ENCODE measurements around the gene GPC3. TPM values are rescaled to one million over a fixed set of nuclear protein-coding genes. Genes with fewer than 3 reads are reported as not detected.

GPC3 gene
- total RNA-seq, 4 donors from 2014 or later: 1.4 to 5.8 (median 2.7) TPM

DNA sequence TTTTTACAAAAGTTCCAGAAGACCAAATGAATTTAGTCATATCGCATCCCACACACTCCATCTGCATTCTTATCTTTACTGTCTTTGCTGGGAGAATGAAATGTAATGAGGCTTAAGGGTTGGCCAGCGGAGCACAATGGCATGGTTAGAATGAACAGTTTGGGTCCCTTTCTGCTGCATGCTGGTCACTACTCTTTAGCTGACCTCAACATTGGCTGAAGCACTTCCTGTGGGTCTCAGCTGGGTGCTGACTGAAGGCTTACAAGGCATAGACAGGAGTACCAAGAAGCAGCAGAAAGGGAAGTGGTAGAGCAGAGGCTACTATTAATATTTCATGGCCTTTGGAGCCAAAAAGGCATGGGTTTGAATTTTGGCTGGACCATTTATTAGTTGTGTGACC, 410.7 kb downstream of the GPC3 start:
- no peaks in the 10 kb centered on the region for H3K9me3 ChIP-seq
- no peak overlapping the region for H3K4me3 ChIP-seq
- DNase-seq (no peak), ATAC-seq (no peak)
- intact Hi-C loops (cut with DNase I; ENCODE audit: low total_unique reads) (no loop called here), in situ Hi-C loops (cut with MboI; ENCODE audit: low sequenced_read_pairs in 4 of 4) (no loop called here)
- H3K27me3 ChIP-seq: no peaks in the 10 kb centered on the region
- H3K27ac ChIP-seq: no peak overlapping the region
- no peaks in the 10 kb centered on the region for H3K4me1 ChIP-seq
- TF ChIP-seq POLR2A (IDR thresholded peaks at IDR 0.05): no peak
- TF ChIP-seq, protein P1, sequence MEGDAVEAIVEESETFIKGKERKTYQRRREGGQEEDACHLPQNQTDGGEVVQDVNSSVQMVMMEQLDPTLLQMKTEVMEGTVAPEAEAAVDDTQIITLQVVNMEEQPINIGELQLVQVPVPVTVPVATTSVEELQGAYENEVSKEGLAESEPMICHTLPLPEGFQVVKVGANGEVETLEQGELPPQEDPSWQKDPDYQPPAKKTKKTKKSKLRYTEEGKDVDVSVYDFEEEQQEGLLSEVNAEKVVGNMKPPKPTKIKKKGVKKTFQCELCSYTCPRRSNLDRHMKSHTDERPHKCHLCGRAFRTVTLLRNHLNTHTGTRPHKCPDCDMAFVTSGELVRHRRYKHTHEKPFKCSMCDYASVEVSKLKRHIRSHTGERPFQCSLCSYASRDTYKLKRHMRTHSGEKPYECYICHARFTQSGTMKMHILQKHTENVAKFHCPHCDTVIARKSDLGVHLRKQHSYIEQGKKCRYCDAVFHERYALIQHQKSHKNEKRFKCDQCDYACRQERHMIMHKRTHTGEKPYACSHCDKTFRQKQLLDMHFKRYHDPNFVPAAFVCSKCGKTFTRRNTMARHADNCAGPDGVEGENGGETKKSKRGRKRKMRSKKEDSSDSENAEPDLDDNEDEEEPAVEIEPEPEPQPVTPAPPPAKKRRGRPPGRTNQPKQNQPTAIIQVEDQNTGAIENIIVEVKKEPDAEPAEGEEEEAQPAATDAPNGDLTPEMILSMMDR (IDR thresholded peaks at IDR 0.05 in 4 of 5, conservative IDR thresholded peaks at IDR 0.05 in 1 of 5): no peak
- no peaks in the 10 kb centered on the region for H3K36me3 ChIP-seq

DNA sequence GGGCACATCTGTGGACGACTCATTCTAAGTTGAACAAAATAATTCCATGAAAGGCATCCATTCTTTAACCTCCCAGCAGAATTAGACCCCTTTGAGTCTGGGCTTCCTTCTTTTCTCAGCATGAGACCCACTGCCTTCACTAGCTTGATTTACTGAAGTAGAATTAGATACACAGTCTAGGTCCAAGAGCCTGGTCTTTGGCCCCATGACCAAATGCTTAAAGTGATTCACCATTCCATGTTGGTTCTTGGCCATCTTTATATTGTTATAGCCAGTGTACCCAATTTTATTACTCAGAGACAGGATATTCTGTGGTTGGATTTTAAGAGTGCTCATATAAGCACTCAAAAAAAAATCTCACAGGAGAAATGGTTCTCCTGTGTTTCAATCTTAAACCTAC, 414.8 kb downstream of the GPC3 start:
- H3K4me3 ChIP-seq: no peak overlapping the region
- DNase-seq: no peak
- ATAC-seq: no peak
- in situ Hi-C loops (cut with MboI; ENCODE audit: low sequenced_read_pairs in 4 of 4): no loop called here
- no peaks in the 10 kb centered on the region for H3K4me1 ChIP-seq
- H3K9me3 ChIP-seq: no peaks in the 10 kb centered on the region
- H3K27me3 ChIP-seq: no peaks in the 10 kb centered on the region
- no peaks in the 10 kb centered on the region for H3K36me3 ChIP-seq
- no peak overlapping the region for H3K27ac ChIP-seq
- intact Hi-C loops (cut with DNase I; ENCODE audit: low total_unique reads): no loop called here
- no peak for TF ChIP-seq POLR2A (IDR thresholded peaks at IDR 0.05)
- TF ChIP-seq, protein P1 (IDR thresholded peaks at IDR 0.05 in 4 of 5, conservative IDR thresholded peaks at IDR 0.05 in 1 of 5): no peak

DNA sequence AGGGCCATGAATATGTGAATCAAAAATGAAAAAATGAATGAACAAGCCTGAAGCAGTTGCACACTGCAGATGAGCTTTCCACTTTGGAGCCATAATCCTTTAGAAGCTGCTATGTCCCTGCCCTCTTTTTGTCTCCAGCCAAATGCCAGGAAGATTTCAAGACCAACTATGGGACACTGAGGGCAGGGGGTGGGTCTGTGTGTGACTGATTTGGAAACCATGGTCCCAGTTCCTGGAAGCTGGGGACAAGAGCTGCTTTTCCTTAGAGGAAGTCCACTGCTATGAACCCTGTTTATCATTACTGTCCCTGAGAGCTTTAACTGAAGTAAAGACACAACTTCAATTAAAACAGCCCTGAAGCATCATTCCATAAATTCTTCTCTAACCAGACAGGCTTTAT, 416.2 kb downstream of the GPC3 start:
- no peak overlapping the region for H3K4me3 ChIP-seq
- H3K27ac ChIP-seq: no peak overlapping the region
- no peaks in the 10 kb centered on the region for H3K4me1 ChIP-seq
- DNase-seq (no peak), ATAC-seq (no peak)
- H3K27me3 ChIP-seq: no peaks in the 10 kb centered on the region
- intact Hi-C loops (cut with DNase I; ENCODE audit: low total_unique reads): no loop called here
- H3K9me3 ChIP-seq: no peaks in the 10 kb centered on the region
- H3K36me3 ChIP-seq: no peaks in the 10 kb centered on the region
- no peak for TF ChIP-seq POLR2A (IDR thresholded peaks at IDR 0.05)
- TF ChIP-seq, protein P1 (IDR thresholded peaks at IDR 0.05 in 4 of 5, conservative IDR thresholded peaks at IDR 0.05 in 1 of 5): no peak
- in situ Hi-C loops (cut with MboI; ENCODE audit: low sequenced_read_pairs in 4 of 4): no loop called here

DNA sequence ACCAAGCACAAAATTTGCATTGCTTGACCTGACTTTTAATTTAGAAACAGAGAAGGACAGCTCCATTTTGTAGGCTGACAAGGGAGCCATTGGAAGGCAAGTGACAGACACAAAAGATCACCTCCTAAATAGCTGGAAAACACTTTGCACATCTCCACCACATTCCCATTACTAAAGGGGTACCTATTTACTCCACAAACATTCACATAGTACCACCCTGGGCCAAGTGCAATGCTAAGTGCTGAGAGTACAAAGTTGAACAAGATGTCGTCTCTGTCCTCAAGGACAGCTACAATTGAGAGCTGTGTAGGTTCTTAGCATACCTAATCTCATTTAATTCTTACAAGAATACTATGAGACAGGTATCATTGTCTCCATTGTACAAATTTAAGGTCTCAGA, 417.3 kb downstream of the GPC3 start:
- H3K9me3 ChIP-seq: no peaks in the 10 kb centered on the region
- ATAC-seq (no peak), DNase-seq (no peak)
- no peak for TF ChIP-seq POLR2A (IDR thresholded peaks at IDR 0.05)
- TF ChIP-seq, protein P1 (IDR thresholded peaks at IDR 0.05 in 4 of 5, conservative IDR thresholded peaks at IDR 0.05 in 1 of 5): no peak
- H3K4me1 ChIP-seq: no peaks in the 10 kb centered on the region
- no peak overlapping the region for H3K4me3 ChIP-seq
- no peak overlapping the region for H3K27ac ChIP-seq
- no peaks in the 10 kb centered on the region for H3K36me3 ChIP-seq
- H3K27me3 ChIP-seq: no peaks in the 10 kb centered on the region
- in situ Hi-C loops (cut with MboI; ENCODE audit: low sequenced_read_pairs in 4 of 4): no loop called here
- intact Hi-C loops (cut with DNase I; ENCODE audit: low total_unique reads): no loop called here

GRCh38 chrX:133566876-133567275, 418.5 kb downstream of the GPC3 start:
- no peak for DNase-seq
- no peaks in the 10 kb centered on the region for H3K4me1 ChIP-seq
- ATAC-seq: no peak
- no peak overlapping the region for H3K27ac ChIP-seq
- H3K4me3 ChIP-seq: no peak overlapping the region
- H3K36me3 ChIP-seq: no peaks in the 10 kb centered on the region
- TF ChIP-seq, protein P1 (IDR thresholded peaks at IDR 0.05 in 4 of 5, conservative IDR thresholded peaks at IDR 0.05 in 1 of 5): no peak
- TF ChIP-seq POLR2A (IDR thresholded peaks at IDR 0.05): no peak
- intact Hi-C loops (cut with DNase I; ENCODE audit: low total_unique reads) (no loop called here), in situ Hi-C loops (cut with MboI; ENCODE audit: low sequenced_read_pairs in 4 of 4) (no loop called here)
- no peaks in the 10 kb centered on the region for H3K9me3 ChIP-seq
- no peaks in the 10 kb centered on the region for H3K27me3 ChIP-seq
